AG04449 (cell line): ENCODE data around the gene MRPL2.

Source experiments
- CTCF ChIA-PET: fragments of 350-600 bp; formaldehyde crosslinking; extraction: SDS; loops from one replicate; lab custom pipeline; 2021; ENCODE audit warnings: antibody characterized with exemption; lab: Yijun Ruan, JAX
- POLR2A ChIA-PET: fragments of 400-600, 350-600 bp; formaldehyde crosslinking; extraction: SDS; loops from one replicate; lab custom pipeline; 2020; ENCODE audit warnings: antibody characterized with exemption, inconsistent platforms; lab: Yijun Ruan, JAX
- DNase-seq: peaks from one replicate; pipeline ENCODE4 v3.0.0-alpha.2; 2010; ENCODE audit warnings: low read depth, low spot score
- H3K4me3 ChIP-seq: 2 replicates; pipeline ENCODE4 v1.5.1; 2011; ENCODE audit warnings: low read depth, mild to moderate bottlenecking, control low read depth, low read length
- TF ChIP-seq, protein P1 (sequence below): IDR thresholded peaks from one replicate; pipeline ENCODE4 v1.5.1; 2011; ENCODE audit warnings: mild to moderate bottlenecking, moderate library complexity, low read length, control low read depth, inconsistent platforms; ENCODE audit not compliant: insufficient read depth; ENCODE audit errors: missing control alignments

The MRPL2 gene

DNA sequence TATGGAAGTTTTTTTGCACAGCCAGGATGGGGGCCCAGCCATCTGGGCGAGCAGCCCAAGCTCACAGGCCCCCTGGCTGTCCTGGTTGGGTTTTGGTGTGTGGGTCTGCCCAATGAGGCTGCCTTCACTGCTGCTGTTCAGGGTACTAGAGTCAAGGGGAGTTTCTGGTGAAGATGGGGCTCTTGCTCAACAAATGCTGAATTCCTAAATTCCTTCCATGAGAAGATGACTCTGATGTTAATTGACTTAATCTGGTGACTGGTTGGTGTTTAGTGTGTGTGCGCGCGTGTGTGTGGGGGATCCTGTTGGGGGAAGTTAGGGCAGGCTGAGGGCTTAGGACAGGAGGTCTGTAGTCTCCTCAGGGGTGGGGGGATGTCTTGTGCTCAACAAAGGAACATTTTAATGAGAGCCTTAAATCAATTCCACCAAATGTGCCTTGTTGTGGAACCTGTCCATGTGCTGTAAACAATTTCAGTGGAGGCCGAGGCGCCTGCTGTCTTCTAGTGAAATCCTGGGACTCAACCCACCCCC, 18.8 kb upstream of the MRPL2 start:
- TF ChIP-seq, protein P1, sequence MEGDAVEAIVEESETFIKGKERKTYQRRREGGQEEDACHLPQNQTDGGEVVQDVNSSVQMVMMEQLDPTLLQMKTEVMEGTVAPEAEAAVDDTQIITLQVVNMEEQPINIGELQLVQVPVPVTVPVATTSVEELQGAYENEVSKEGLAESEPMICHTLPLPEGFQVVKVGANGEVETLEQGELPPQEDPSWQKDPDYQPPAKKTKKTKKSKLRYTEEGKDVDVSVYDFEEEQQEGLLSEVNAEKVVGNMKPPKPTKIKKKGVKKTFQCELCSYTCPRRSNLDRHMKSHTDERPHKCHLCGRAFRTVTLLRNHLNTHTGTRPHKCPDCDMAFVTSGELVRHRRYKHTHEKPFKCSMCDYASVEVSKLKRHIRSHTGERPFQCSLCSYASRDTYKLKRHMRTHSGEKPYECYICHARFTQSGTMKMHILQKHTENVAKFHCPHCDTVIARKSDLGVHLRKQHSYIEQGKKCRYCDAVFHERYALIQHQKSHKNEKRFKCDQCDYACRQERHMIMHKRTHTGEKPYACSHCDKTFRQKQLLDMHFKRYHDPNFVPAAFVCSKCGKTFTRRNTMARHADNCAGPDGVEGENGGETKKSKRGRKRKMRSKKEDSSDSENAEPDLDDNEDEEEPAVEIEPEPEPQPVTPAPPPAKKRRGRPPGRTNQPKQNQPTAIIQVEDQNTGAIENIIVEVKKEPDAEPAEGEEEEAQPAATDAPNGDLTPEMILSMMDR = peak; percentile 1
- ChIA-PET CTCF (interaction anchor here (1.0 to 9.7 kb wide), 5 partner anchors 23 to 65 kb away, joined by 3 to 183 read pairs (median 6); no protein-coding TSS in a partner anchor), POLR2A (interaction anchor here (0.8 to 4.0 kb wide), 3 partner anchors 46 to 69 kb away, joined by 3 to 36 read pairs (median 20); no protein-coding TSS in a partner anchor)
- no peak for DNase-seq
- peak overlapping the region; percentile 94 for H3K4me3 ChIP-seq

DNA sequence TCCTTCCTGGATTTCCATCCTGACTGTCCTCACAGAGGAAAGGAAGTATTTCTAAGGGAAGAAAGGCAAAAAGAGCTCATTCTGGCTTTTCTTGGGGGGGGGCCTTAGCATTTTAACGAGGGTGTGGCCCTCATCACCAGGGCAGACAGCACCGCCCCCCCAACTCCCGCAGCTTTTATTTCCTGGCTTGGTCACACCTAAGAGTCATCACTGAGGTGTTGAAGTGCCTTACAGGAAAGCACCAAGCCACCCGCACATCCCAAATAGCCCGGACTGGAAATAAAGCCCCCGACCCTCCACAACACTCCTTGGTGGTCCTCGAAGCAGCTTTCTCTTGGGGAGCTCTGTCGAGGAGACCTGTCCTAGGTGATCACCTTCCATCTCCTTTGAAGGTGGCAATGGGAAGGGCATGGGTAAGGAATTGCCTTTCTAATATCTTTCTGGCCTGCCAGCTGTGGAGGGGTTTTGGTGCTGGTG, 18.1 kb upstream of the MRPL2 start:
- ChIA-PET CTCF (interaction anchor here (0.7 to 9.7 kb wide), 11 partner anchors 11 to 151 kb away, joined by 3 to 183 read pairs (median 4); partner anchors contain the start of gene DNPH1), POLR2A (interaction anchor here (0.8 to 4.0 kb wide), 5 partner anchors 47 to 93 kb away, joined by 3 to 36 read pairs (median 6); partner anchors contain the start of gene PPP2R5D)
- TF ChIP-seq, protein P1 = no peak
- H3K4me3 ChIP-seq = peak overlapping the region; percentile 94
- DNase-seq = no peak

DNA sequence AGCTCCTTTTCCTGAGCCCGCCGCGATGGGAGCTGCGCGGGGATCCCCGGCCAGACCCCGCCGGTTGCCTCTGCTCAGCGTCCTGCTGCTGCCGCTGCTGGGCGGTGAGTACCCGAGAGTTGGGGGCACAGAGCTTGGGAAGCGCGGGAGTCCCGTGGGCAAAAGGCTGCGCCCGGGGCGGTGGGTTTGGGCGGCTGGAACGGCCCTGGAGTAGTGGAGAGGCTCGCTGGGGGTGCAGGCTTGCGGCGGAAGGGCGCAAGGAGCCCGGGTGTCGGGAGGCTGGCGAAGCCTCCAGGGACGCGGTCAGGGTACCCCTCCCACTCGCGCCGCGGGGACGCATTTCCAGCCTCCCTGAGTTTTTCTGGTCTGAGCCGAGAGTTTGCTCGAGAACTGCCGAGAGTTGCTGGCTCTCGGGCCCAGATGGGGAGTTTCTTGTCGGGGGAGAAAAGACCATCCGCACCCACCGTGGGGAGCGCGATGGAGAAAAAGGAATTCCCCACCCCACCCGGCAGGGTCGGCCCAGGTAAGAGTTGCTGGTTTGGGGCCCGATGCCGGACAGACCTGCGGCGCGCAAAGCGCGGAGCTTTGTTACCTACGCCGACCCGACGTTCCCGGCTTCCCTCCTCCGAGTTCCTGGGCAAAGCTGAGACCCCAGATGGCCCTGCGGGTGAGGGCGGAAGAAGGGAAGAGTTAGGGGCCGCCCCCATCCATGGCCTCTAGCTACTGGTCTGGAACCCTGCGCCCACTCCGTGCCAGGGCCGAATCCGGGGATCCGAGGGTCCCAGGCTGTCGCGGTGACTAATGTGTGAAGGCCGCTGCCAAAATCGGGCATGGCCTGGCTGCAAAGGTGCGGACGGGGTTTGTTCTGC, 17.5 kb upstream of the MRPL2 start:
- ChIA-PET CTCF (interaction anchor here (0.6 to 9.7 kb wide), 16 partner anchors 11 to 152 kb away, joined by 3 to 183 read pairs (median 4); partner anchors contain the start of gene DNPH1), POLR2A (interaction anchor here (0.8 to 4.0 kb wide), 7 partner anchors 13 to 92 kb away, joined by 3 to 36 read pairs (median 5); partner anchors contain the start of gene PPP2R5D)
- H3K4me3 ChIP-seq = peak overlapping the region; percentile 94
- TF ChIP-seq, protein P1 = no peak
- no peak for DNase-seq

DNA sequence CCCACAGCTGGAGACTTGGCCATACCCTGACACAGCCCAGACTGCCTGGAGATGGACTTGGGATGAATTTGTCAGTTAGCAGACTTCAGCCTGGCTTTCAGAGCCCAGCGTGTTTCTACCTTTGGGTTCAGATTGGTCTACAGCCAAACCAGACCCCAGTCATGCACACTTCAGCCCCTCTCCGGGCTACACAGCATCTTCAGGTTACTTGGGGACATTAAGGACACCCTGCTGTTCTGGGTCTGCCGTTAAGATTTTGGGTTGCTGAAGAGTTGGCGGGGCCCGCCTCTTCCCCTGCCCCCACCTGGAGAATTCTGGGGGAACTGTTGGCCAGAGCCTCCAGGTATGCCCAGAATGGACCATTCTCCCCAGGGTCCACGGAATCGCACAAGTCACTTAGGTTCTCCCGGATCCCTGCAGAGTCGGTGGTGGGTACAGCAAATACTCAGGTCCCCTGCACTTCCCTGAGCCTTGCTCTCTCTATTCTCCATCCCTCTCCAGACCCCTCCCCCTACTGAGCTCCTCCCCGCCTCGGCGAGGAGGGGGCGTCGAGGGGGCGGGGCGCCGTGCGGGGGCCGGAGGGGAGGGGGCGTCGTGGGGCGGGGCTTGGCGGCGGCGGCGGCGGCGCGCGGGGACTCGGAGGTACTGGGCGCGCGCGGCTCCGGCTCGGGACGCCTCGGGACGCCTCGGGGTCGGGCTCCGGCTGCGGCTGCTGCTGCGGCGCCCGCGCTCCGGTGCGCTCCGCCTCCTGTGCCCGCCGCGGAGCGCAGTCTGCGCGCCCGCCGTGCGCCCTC, 16.6 kb upstream of the MRPL2 start, which contains the start of gene PTK7:
Gene PTK7 (plus strand): TSS at position 645 of the 794 bp plus-strand sequence. CDS start 175 bp downstream, outside the sequence.
- POLR2A ChIA-PET = interaction anchor here (0.7 to 4.0 kb wide), 10 partner anchors 9 to 91 kb away, joined by 3 to 36 read pairs (median 5); partner anchors contain the start of genes CUL7 and PPP2R5D
- DNase-seq = no peak
- TF ChIP-seq, protein P1 = no peak
- CTCF ChIA-PET = interaction anchor here (0.6 to 9.7 kb wide), 11 partner anchors 12 to 153 kb away, joined by 3 to 183 read pairs (median 4); partner anchors contain the start of gene DNPH1
- H3K4me3 ChIP-seq = peak within 1 kb of the TSS; percentile 94

DNA sequence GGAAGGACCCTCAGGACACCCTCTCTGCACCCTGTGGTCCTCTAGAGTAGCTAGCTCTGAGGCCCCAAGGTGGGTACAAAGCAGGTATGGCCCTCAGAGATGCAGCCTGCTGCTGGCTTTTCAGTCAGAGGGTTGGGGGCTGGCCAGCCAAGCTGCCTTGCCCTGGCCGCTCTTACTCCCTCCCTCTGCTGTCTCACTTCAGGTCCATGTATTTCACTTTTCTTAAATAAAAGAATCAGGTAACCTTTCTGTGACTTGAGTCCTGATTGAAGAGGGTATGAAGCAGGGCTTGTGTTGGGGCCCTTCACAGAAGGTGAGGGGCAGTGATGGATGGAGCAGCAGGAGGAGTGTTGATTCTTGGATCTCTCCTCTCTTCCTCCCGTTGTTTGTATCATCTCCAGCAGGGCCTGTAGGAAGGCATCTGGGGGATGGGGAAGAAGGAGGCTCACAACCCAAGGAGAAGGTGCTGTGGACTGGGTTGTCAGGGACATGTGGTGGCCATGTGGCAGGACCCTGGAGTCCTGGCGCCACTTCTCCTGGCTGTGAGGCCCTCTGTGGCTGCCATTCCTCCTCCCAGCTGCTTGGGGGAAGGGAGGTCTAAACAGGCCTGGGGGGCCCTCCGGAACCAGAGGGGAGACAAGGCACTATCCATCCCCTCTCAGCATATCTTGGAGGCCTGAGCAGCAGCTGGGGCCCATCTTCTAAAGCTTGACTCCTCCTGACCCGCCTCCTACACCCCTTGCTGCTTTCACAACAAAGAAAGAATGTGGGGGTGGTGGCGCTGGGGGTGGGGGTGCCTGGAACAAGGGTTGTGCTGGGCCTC, 15.8 kb upstream of the MRPL2 start:
- no peak for DNase-seq
- peak overlapping the region; percentile 94 for H3K4me3 ChIP-seq
- TF ChIP-seq, protein P1 = no peak
- POLR2A ChIA-PET = interaction anchor here (0.7 to 3.8 kb wide), 6 partner anchors 8 to 75 kb away, joined by 3 to 20 read pairs (median 4); partner anchors contain the start of gene CUL7
- CTCF ChIA-PET = interaction anchor here (1.0 to 9.7 kb wide), 8 partner anchors 10 to 77 kb away, joined by 3 to 183 read pairs (median 4); no protein-coding TSS in a partner anchor
